HG03097 (cell line): Measurements from ENCODE around the gene SLC24A1.

ENCODE experiments used
- ATAC-seq: cut with Tn5 transposase; IDR thresholded peaks from one replicate; pipeline ENCODE4 v1.9.1; 2021; ENCODE audit not compliant: unreplicated experiment, low FRiP score

SLC24A1 gene

GRCh38 chr15:65651042-65651322 is 29.2 kb downstream of the SLC24A1 start:
- no peak for ATAC-seq

- no peak for ATAC-seq
Observed at GRCh38 chr15:65651831-65652749, 30.4 kb downstream of the SLC24A1 start.

- ATAC-seq, result no peak
Observed at GRCh38 chr15:65653341-65653740, 31.6 kb downstream of the SLC24A1 start.

GRCh38 chr15:65653801-65654521 is 32.2 kb downstream of the SLC24A1 start:
- ATAC-seq, result no peak

- no peak for ATAC-seq
Observed at GRCh38 chr15:65655026-65655425, 33.3 kb downstream of the SLC24A1 start.

- no peak for ATAC-seq
Observed at GRCh38 chr15:65655457-65655856, 33.7 kb downstream of the SLC24A1 start.

GRCh38 chr15:65659502-65660052 is 37.8 kb downstream of the SLC24A1 start:
- ATAC-seq, result no peak

- ATAC-seq, result no peak
Observed at GRCh38 chr15:65660927-65661326, 39.2 kb downstream of the SLC24A1 start.

GRCh38 chr15:65663521-65663920 is 41.8 kb downstream of the SLC24A1 start:
- no peak for ATAC-seq

GRCh38 chr15:65666257-65666656 is 44.5 kb downstream of the SLC24A1 start:
- no peak for ATAC-seq

- no peak for ATAC-seq
Observed at GRCh38 chr15:65675551-65675950, 53.8 kb downstream of the SLC24A1 start.

GRCh38 chr15:65676123-65676522 is 54.4 kb downstream of the SLC24A1 start:
- no peak for ATAC-seq

GRCh38 chr15:65680544-65680943 is 58.8 kb downstream of the SLC24A1 start:
- ATAC-seq, result no peak

GRCh38 chr15:65682404-65682911 is 60.7 kb downstream of the SLC24A1 start:
- ATAC-seq, result no peak

GRCh38 chr15:65688462-65688861 is 66.7 kb downstream of the SLC24A1 start:
- no peak for ATAC-seq

GRCh38 chr15:65690173-65690572 is 68.4 kb downstream of the SLC24A1 start:
- ATAC-seq, result no peak

GRCh38 chr15:65690778-65691177 is 69.0 kb downstream of the SLC24A1 start:
- no peak for ATAC-seq

- ATAC-seq, result no peak
Observed at GRCh38 chr15:65695081-65695480, 73.3 kb downstream of the SLC24A1 start.
